GM21619 (cell line): Measurements from ENCODE around the gene GALNT13.

Source experiments
- ATAC-seq: cut with Tn5 transposase; IDR thresholded peaks from one replicate; pipeline ENCODE4 v1.9.1; 2021; ENCODE audit not compliant: unreplicated experiment

GALNT13 gene

GRCh38 chr2:153871231-153872221 is at the start of gene GALNT13:
TSS of gene GALNT13 (plus strand) at chr2:153871922.
- ATAC-seq: no peak

DNA sequence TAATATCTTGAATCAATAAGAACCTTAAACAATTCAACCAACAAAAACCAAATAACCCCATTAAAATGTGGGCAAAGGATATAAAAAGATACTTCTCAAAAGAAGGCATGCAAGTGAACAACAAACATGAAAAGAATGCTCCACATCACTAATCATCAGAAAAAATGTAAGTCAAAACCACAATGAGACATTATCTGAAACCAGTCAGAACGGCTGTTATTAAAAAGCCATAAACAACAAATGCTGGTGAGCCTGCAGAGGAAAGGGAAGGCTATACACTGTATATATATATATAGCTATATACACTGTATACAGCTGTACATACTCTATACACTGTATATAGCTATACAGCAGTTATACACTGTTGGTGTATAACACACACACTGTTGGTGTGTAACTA is 47.8 kb upstream of the GALNT13 start:
- ATAC-seq: no peak

GRCh38 chr2:153828335-153828734 is 43.4 kb upstream of the GALNT13 start:
- ATAC-seq: no peak

DNA sequence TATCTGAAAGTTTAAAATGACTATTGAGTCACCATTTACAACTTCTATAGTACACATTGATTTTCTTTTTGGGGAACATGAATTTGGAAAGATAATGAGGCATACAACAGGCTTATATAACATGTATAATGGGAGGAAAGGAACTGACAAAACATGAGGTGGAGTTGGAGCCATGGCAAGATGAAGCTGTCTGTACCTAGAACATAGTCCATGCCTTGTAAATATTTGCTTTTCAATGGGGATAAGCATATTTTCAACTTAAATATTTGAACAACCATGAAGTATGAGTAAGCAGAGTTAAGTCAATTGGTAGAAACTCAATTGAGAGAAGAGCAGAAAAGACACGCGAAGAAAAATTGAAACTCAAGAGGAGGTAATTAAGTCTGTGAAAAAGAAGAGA is 37.1 kb upstream of the GALNT13 start:
- no peak for ATAC-seq

GRCh38 chr2:153858250-153858649 is 13.5 kb upstream of the GALNT13 start:
- no peak for ATAC-seq

DNA sequence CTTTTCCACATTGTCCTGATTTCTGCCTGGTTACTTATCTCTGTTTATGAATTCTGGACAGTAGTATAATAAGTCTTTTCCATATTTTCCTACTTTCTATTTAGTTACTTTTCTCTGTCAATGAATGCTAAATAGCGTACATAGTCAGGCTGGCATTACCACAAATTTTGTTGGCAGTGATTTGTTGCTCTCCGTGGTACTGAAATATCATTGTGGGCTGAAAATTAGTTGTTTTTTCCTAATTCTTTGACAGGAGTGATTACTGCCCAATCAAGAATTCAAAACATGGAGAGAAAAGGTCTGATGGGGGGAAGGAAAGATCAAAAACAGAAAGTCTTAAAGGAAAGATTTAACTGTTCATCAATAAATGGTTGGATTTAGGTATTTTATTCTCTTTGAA is 7.7 kb upstream of the GALNT13 start:
- no peak for ATAC-seq

DNA sequence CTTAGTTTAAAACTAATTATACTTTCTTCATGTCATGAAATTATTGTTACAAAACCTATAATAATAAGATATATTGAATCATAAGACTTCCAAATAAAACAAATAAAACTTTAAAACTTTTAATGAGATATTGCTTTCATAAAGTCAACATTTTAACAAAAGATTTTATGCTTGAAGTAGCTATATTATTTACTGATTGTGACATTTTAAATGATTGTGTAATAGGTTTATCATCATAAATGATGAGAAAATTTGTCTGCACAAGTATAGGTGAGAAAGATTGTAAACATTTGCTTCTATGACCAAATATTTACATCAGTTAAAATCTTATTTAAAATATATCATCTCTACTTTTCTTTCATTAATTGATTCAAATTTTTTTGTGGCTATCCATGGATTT is 5.1 kb upstream of the GALNT13 start:
- no peak for ATAC-seq

DNA sequence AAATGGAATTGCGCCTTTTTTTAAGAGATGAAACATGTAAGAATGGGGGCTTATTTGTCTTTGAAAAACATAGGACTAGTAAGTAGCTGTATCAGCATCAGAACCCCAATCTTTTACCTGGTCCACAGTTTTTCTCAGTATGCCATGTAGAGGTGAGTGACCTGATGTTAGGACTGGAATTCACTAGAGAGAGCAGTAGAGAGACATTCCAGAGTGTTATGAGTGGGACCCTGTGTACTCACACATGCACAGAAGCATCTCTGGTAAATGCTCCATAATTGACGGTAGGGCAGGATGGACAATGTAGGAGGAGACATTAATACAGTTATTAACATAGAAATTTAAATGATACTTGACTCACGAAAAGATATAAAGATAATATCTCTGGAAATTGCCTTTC is 1.4 kb upstream of the GALNT13 start:
- no peak for ATAC-seq

GRCh38 chr2:153872311-153873051 is 759 bp downstream of the GALNT13 start:
- no peak for ATAC-seq

DNA sequence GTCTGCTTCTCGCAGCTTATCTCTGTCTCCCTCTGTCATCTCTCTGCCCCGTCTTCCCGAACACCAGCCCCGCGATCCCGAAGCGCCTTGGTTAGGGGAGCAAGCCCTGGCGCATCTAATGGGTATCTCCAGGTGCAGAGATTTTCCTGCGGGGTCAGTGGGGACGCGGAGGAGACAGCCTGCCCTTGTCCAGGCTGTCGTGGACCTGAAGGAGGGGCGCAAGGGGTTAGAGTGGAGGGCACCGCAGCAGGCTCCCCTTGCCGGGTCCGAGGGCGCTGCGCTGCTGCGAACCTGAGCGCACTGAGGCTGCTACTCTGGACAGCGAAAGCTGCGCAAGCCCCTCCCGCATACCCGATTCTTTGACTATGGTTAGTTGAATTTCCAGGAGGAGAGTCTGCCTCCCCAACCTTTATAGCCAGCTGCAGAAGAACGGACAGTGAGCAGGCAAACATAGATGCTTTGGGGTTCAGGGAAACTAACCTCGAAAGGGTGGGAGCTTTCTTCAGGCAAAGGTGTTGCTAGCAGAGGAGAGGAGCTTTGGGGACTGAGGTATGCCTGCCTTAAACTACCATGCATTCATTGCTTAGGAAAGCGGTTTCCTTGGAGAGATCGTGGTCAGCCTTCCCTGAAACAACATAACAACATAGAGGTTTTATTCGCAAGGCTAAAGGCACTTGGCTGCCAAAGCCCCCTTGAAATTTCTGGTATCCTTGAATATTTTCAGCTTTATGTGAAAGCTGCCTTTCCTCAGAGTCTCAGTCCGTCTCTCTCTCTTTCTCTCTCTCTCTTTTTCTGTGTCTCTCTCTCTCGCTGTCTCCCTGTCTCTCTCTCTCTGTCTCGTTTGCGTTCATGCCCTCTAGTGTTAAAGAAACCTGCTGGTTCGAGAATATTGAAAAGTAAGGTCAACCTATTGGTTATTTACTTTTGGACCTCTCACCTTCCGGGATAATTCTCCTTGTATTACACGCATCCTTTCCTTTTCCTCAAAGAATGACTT is 1.6 kb downstream of the GALNT13 start:
- no peak for ATAC-seq

GRCh38 chr2:153875801-153876466 is 4.2 kb downstream of the GALNT13 start:
- ATAC-seq: no peak

DNA sequence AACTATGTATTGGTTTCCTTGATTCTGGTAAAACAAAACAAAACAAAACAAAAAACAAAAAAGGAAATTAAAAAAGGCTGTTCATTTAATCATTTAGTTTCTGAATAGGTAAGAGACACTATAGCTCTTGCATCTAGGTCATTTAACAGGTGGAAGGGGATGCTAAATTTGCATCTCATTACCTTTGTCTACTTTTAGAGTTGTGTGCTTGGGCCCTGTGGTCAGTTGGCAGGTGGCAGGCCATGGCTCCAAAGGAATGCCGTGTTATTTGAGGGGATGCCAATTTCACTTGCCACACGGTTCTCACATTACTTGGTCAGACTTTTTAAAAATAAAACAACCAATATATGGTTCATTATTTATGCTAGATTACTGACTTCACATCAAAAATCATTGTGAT is 9.2 kb downstream of the GALNT13 start:
- no peak for ATAC-seq

- no peak for ATAC-seq
Measured at GRCh38 chr2:153886833-153887232, 15.1 kb downstream of the GALNT13 start.

- no peak for ATAC-seq
Measured at GRCh38 chr2:153890576-153890975, 18.9 kb downstream of the GALNT13 start.

DNA sequence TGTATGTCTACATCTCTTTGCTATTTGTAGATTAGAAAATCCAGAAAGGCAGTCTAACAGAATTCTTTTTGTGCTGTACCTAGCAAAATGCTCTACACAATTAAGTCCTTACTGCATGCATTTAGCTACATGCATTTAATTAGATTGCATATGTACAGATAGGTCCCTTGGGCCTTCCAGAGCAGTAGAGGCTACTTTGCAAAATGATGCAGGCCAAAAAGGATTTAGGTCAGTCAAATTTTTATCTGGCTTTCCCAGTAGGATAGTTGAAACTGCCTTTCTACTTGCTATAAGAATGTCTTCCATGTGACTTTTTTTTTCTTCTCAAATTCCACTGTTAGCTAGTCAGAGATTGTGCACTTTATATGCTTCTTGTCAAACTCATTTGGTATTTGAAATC is 19.3 kb downstream of the GALNT13 start:
- no peak for ATAC-seq

GRCh38 chr2:153912798-153913396 is 41.2 kb downstream of the GALNT13 start:
- ATAC-seq: no peak

DNA sequence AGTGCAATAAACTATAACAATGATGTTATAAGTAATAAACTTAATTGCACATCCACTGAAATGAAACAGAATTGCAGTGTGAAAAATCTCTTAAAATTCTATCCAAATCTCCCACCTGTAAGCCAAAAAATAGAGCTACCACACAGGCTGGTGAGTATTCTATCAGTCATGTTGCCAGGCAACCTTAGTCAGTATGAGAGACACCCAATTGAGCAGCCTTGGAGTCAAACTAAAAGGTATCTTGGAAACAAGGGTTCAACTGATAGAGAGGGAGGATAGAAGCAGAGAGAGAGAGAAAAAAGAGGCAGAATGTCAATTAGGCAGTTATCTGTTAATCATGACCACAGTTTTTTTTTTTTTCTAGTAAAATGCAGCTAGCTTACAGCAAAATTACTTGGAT is 45.8 kb downstream of the GALNT13 start:
- ATAC-seq: no peak

GRCh38 chr2:153935511-153935910 is 63.8 kb downstream of the GALNT13 start:
- no peak for ATAC-seq

GRCh38 chr2:153939124-153939796 is 67.5 kb downstream of the GALNT13 start:
- no peak for ATAC-seq
